HuH-7.5 (cell line): ENCODE measurements around the gene NME3.

ENCODE experiments used
- DNase-seq: peaks from one replicate; pipeline ENCODE4 v3.0.0; 2011; ENCODE audit warnings: low spot score

NME3 gene

GRCh38 chr16:1780677-1781072 is 9.3 kb upstream of the NME3 start:
- no peak for DNase-seq

GRCh38 chr16:1779741-1780676 is 8.7 kb upstream of the NME3 start:
- no peak for DNase-seq

GRCh38 chr16:1779234-1779701 is 7.9 kb upstream of the NME3 start:
- no peak for DNase-seq

- no peak for DNase-seq
These were observed 7.1 kb upstream of the NME3 start for GRCh38 chr16:1778200-1779179.

GRCh38 chr16:1777375-1778199 is 6.2 kb upstream of the NME3 start:
- DNase-seq, result no peak

- DNase-seq, result no peak
These were observed 5.6 kb upstream of the NME3 start for GRCh38 chr16:1776991-1777374.

- DNase-seq, result no peak
These were observed 5.3 kb upstream of the NME3 start for GRCh38 chr16:1776672-1776955.

- no peak for DNase-seq
These were observed 4.7 kb upstream of the NME3 start for GRCh38 chr16:1775846-1776671.

- no peak for DNase-seq
These were observed 3.9 kb upstream of the NME3 start for GRCh38 chr16:1775006-1775845.

- DNase-seq, result no peak
These were observed 3.1 kb upstream of the NME3 start for GRCh38 chr16:1774448-1774780.

- no peak for DNase-seq
These were observed 2.5 kb upstream of the NME3 start for GRCh38 chr16:1773703-1774447.

- peak; percentile 90 for DNase-seq
These were observed 1.8 kb upstream of the NME3 start, which contains the start of gene MRPS34 for GRCh38 chr16:1772908-1773702. MRPS34 (minus strand) TSS chr16:1773134; CDS start chr16:1773119, 15 bp downstream.

GRCh38 chr16:1772362-1772907 is 1.1 kb upstream of the NME3 start, which contains the start of gene EME2:
EME2 (plus strand) TSS chr16:1772810; CDS start chr16:1773228, 418 bp downstream.
- peak; percentile 55 for DNase-seq

GRCh38 chr16:1771864-1772361 is 570 bp upstream of the NME3 start:
- no peak for DNase-seq

- DNase-seq, result peak; percentile 47
These were observed 785 bp downstream of the NME3 start for GRCh38 chr16:1770328-1771187.

GRCh38 chr16:1769402-1770300 is 1.7 kb downstream of the NME3 start:
- DNase-seq, result no peak
